GM19324 (cell line): ENCODE data around the gene KCNH2.
A peak's percentile ranks its signal among the peaks of the same experiment; 100 is the strongest.

Experiments
- ATAC-seq: cut with Tn5 transposase; IDR thresholded peaks from one replicate; pipeline ENCODE4 v1.9.1; 2021; ENCODE audit warnings: mild to moderate bottlenecking, moderate library complexity; ENCODE audit not compliant: unreplicated experiment, low FRiP score

The KCNH2 gene

GRCh38 chr7:150950496-150951180, 27.5 kb downstream of the KCNH2 start:
- no peak for ATAC-seq

GRCh38 chr7:150949971-150950491, 28.1 kb downstream of the KCNH2 start:
- no peak for ATAC-seq

- no peak for ATAC-seq
Measured at GRCh38 chr7:150949564-150949963, 28.6 kb downstream of the KCNH2 start.

- ATAC-seq = no peak
Measured at GRCh38 chr7:150948791-150949251, 29.3 kb downstream of the KCNH2 start.

- ATAC-seq = no peak
Measured at GRCh38 chr7:150947761-150948651, 30.1 kb downstream of the KCNH2 start.

GRCh38 chr7:150947241-150947745, 30.8 kb downstream of the KCNH2 start:
- ATAC-seq = no peak

- no peak for ATAC-seq
Measured at GRCh38 chr7:150946421-150947240, 31.5 kb downstream of the KCNH2 start.

GRCh38 chr7:150945853-150946420, 32.2 kb downstream of the KCNH2 start:
- no peak for ATAC-seq

GRCh38 chr7:150945171-150945852, 32.8 kb downstream of the KCNH2 start:
- no peak for ATAC-seq

GRCh38 chr7:150944066-150945042, 33.8 kb downstream of the KCNH2 start:
- no peak for ATAC-seq

GRCh38 chr7:150943453-150943814, 34.7 kb downstream of the KCNH2 start:
- ATAC-seq = no peak

- no peak for ATAC-seq
Measured at GRCh38 chr7:150942591-150943452, 35.3 kb downstream of the KCNH2 start.

- ATAC-seq = peak; percentile 57
Measured at GRCh38 chr7:150942001-150942590, 36.0 kb downstream of the KCNH2 start.

- ATAC-seq = no peak
Measured at GRCh38 chr7:150941351-150942000, 36.6 kb downstream of the KCNH2 start.

- no peak for ATAC-seq
Measured at GRCh38 chr7:150940431-150941102, 37.6 kb downstream of the KCNH2 start.

- no peak for ATAC-seq
Measured at GRCh38 chr7:150939466-150939865, 38.7 kb downstream of the KCNH2 start.
